ENCODE data around the gene ACSM4.

ACSM4 gene, protein sequence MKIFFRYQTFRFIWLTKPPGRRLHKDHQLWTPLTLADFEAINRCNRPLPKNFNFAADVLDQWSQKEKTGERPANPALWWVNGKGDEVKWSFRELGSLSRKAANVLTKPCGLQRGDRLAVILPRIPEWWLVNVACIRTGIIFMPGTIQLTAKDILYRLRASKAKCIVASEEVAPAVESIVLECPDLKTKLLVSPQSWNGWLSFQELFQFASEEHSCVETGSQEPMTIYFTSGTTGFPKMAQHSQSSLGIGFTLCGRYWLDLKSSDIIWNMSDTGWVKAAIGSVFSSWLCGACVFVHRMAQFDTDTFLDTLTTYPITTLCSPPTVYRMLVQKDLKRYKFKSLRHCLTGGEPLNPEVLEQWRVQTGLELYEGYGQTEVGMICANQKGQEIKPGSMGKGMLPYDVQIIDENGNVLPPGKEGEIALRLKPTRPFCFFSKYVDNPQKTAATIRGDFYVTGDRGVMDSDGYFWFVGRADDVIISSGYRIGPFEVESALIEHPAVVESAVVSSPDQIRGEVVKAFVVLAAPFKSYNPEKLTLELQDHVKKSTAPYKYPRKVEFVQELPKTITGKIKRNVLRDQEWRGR

DNA sequence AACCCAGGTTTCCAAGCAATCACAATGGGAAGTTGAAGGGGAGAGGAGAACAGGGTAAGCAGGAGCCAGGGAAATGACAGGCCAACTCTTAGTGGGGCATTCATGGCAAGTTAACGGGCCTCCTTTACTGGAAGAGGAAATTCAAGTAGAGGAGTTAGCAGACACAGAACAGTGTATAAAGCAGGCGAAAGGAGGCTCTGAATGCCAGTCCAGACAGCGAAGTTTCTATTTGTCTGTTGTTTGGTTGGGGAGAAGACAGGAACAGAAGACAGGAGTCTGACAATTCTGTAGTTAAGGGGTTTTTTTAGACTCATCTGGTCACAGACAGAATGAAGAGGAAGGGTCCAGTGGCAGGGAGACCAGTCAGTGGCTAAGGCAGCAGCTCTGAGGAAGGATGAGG, at the start of gene ACSM4:
ACSM4 (plus strand) TSS at position 301 of the 400 bp plus-strand sequence. CDS start 260 bp downstream, outside the sequence.
- Mint-ChIP-seq H3K4me1 (no peaks in the 10 kb centered on the region), H3K9me3 (no peaks in the 10 kb centered on the region), H3K4me3 (no peak within 1 kb of the TSS), H3K36me3 (ENCODE audit: low read depth) (no peaks in the 10 kb centered on the region), H3K27ac (no peak within 1 kb of the TSS), H3K27me3 (ENCODE audit: low read depth, poor library complexity) (peaks cover 4% of the 10 kb centered on the region)
- no peak for DNase-seq
- TF ChIP-seq, protein P1, sequence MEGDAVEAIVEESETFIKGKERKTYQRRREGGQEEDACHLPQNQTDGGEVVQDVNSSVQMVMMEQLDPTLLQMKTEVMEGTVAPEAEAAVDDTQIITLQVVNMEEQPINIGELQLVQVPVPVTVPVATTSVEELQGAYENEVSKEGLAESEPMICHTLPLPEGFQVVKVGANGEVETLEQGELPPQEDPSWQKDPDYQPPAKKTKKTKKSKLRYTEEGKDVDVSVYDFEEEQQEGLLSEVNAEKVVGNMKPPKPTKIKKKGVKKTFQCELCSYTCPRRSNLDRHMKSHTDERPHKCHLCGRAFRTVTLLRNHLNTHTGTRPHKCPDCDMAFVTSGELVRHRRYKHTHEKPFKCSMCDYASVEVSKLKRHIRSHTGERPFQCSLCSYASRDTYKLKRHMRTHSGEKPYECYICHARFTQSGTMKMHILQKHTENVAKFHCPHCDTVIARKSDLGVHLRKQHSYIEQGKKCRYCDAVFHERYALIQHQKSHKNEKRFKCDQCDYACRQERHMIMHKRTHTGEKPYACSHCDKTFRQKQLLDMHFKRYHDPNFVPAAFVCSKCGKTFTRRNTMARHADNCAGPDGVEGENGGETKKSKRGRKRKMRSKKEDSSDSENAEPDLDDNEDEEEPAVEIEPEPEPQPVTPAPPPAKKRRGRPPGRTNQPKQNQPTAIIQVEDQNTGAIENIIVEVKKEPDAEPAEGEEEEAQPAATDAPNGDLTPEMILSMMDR (IDR thresholded peaks at IDR 0.05) = no peak

DNA sequence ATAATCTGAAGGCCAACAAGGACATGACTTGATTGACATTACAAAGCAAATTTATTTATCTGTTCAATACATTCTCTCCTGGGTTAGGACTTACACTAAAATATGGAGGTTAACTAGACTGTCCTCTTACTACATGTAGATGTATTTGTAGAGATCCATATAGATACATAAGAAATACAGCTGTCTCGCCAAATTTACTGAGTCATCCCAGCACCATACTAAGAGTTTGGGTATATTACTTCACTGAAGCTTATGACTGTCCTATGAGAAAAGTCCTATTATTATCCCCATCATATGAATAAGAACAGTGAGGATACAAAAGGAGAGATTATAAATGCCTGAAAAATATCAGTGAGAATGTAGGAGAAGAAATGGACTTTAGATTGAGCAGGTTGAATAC, 44.8 kb upstream of the ACSM4 start:
- H3K36me3 Mint-ChIP-seq (ENCODE audit: low read depth) = no peaks in the 10 kb centered on the region
- H3K4me3 Mint-ChIP-seq = no peak overlapping the region
- no peaks in the 10 kb centered on the region for H3K4me1 Mint-ChIP-seq
- peaks cover 8% of the 10 kb centered on the region for H3K27me3 Mint-ChIP-seq (ENCODE audit: low read depth, poor library complexity)
- H3K27ac Mint-ChIP-seq = no peak overlapping the region
- peaks cover 5% of the 10 kb centered on the region for H3K9me3 Mint-ChIP-seq
- no peak for DNase-seq
- TF ChIP-seq, protein P1 (IDR thresholded peaks at IDR 0.05) = no peak

DNA sequence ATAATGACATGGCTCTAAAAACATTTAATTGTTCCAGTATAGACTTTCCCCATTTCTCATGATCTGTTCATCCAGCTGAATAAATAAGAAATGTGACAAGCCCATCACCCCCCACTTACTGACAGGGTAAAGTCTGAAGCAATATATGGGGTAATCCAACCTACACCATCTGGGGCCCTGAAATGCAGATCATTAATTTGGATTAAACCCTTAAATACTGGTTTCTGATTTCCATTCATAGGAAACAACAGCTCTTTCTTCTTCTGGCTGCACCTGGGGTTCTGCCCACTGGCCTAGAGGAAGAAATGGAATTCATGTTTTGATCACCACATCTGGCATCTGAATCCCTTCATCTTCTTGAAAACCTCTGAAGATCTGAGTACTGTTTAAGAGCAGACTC, 39.3 kb upstream of the ACSM4 start:
- Mint-ChIP-seq H3K27ac (no peak overlapping the region), H3K4me1 (no peaks in the 10 kb centered on the region), H3K4me3 (no peak overlapping the region), H3K9me3 (peaks cover 4% of the 10 kb centered on the region), H3K36me3 (ENCODE audit: low read depth) (no peaks in the 10 kb centered on the region), H3K27me3 (ENCODE audit: low read depth, poor library complexity) (no peaks in the 10 kb centered on the region)
- no peak for DNase-seq
- TF ChIP-seq, protein P1 (IDR thresholded peaks at IDR 0.05) = no peak

DNA sequence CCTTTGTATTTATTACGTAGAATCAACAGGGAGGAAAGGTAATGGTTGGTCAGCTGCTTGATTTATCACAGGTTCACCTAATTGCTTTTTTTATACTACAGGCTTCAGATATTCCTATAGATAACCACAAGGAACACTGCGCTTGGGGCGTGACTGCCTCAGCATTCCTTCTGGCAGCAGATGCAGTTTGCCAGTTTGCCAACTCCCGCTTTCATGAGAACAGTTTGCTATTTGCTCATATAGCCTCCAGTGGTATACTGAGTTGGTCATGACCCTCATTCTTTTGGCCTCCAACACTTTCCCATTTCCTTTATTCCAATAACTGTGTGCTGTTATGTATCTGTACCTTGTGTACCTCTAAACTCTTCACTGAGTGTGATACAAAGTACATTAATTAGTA, 38.6 kb upstream of the ACSM4 start:
- no peak overlapping the region for H3K4me3 Mint-ChIP-seq
- no peaks in the 10 kb centered on the region for H3K4me1 Mint-ChIP-seq
- TF ChIP-seq, protein P1 (IDR thresholded peaks at IDR 0.05) = no peak
- no peaks in the 10 kb centered on the region for H3K27me3 Mint-ChIP-seq (ENCODE audit: low read depth, poor library complexity)
- H3K9me3 Mint-ChIP-seq = peaks cover 4% of the 10 kb centered on the region
- no peak overlapping the region for H3K27ac Mint-ChIP-seq
- no peak for DNase-seq
- H3K36me3 Mint-ChIP-seq (ENCODE audit: low read depth) = no peaks in the 10 kb centered on the region

DNA sequence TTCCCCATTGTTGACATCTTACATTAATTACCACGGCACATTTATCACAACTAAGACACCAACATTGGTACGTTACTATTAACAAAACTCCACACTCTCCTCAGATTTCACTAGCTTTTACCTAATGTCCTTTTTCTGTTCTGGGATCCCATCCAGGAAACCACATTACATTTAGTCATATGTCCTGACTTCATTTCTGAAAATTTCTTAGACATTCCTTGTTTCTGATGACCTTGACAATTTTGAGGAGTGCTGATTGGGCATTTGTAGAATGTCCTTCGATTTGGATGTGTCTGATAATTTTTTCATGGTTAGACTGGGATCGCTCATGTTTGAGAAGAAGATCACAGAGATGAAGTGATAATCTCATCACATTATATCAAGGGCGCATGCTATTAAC, 34.6 kb upstream of the ACSM4 start:
- no peak for DNase-seq
- peaks cover 3% of the 10 kb centered on the region for H3K27me3 Mint-ChIP-seq (ENCODE audit: low read depth, poor library complexity)
- H3K27ac Mint-ChIP-seq = no peak overlapping the region
- TF ChIP-seq, protein P1 (IDR thresholded peaks at IDR 0.05) = no peak
- H3K4me3 Mint-ChIP-seq = no peak overlapping the region
- H3K4me1 Mint-ChIP-seq = no peaks in the 10 kb centered on the region
- no peaks in the 10 kb centered on the region for H3K36me3 Mint-ChIP-seq (ENCODE audit: low read depth)
- peaks cover 4% of the 10 kb centered on the region for H3K9me3 Mint-ChIP-seq
